Stomach smooth muscle (tissue), 2 donors: Measurements from ENCODE around the gene PAPOLA.

Experiments
- H3K27ac ChIP-seq: one replicate; pipeline ENCODE4 v1.7.0; 2013; ENCODE audit warnings: mild to moderate bottlenecking, low read length, inconsistent platforms
- H3K27me3 ChIP-seq, 2 donors: one replicate each; pipeline ENCODE4 v1.7.0; 2013; ENCODE audit warnings: low read length in 2 of 2; ENCODE audit not compliant: insufficient read depth in 2 of 2, control insufficient read depth in 1 of 2
- H3K36me3 ChIP-seq, 2 donors: one replicate each; pipeline ENCODE4 v1.7.0; 2013; ENCODE audit warnings: low read length in 2 of 2; ENCODE audit not compliant: control insufficient read depth in 2 of 2, insufficient read depth in 2 of 2
- H3K4me1 ChIP-seq: one replicate; pipeline ENCODE4 v1.7.0; 2013; ENCODE audit warnings: low read length; ENCODE audit not compliant: control insufficient read depth, insufficient read depth
- H3K4me3 ChIP-seq, 2 donors: one replicate each; pipeline ENCODE4 v1.7.0; 2013; ENCODE audit warnings: low read length in 2 of 2
- H3K9ac ChIP-seq, 2 donors: one replicate each; pipeline ENCODE4 v1.7.0; 2013; ENCODE audit warnings: low read length in 2 of 2, mild to moderate bottlenecking in 1 of 2
- H3K9me3 ChIP-seq, 2 donors: one replicate each; pipeline ENCODE4 v1.7.0; 2013; ENCODE audit warnings: low read length in 2 of 2; ENCODE audit not compliant: control insufficient read depth in 2 of 2
- donor health status: healthy.
- donor health status: Pancreatic carcinoma.

PAPOLA gene

DNA sequence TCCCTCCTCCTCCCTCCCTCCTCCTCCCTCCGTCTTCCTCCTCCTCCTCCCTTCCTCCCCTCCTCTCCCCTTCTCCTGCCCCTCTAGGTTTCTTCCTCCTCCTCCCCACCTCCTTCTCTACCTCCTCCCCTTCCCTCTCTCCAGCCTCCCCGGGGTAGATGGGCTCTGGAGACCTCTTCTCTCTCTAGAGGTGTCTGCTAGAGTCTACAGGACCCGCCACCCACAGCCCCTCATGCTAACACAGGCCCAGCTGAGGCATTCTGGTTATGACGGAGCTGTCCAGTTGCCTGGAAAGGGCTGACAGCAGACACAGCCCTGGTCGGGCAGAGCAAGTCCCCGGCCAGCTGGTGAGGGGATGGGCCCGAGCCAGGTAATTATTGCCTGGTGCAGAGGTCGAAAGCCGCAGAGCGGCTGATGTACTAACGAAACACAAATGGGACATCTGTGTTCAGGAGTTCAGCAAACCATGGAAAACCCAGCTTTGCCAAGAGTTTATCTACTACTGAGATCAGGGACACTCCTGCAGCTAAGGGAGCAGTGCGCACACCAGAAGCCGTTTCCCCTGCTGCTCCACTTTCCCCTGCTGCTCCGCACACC, 96.2 kb downstream of the PAPOLA start:
- H3K9me3 ChIP-seq: no peaks in the 10 kb centered on the region
- no peak overlapping the region for H3K4me3 ChIP-seq
- H3K27ac ChIP-seq: no peak overlapping the region
- H3K9ac ChIP-seq: no peak overlapping the region
- H3K4me1 ChIP-seq: no peaks in the 10 kb centered on the region
- H3K36me3 ChIP-seq: no peaks in the 10 kb centered on the region
- H3K27me3 ChIP-seq: peaks cover under 1 to 12% of the 10 kb centered on the region in 2 donors

DNA sequence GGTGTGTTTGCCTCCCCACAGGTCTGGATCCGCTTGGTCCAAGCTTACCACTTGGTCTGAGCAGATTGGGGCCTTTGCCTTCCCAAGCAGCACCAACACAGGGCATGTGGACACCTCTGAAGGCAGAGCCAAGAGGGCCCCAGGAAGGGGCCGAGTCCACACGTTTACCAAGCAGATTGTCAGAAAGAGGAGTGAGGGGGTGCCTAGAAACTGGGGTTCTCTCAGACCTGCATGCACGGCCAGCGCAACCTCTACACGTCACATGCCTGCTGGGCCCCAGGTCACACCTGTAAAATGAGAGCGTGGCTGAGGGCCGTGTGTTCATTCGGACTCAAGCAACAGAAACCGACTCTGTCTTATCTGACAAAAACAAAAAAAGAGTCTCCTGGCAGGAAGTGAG, 96.9 kb downstream of the PAPOLA start:
- no peaks in the 10 kb centered on the region for H3K36me3 ChIP-seq
- peaks cover 0 to 10% of the 10 kb centered on the region in 2 donors for H3K27me3 ChIP-seq
- no peak overlapping the region for H3K4me3 ChIP-seq
- H3K9ac ChIP-seq: no peak overlapping the region
- H3K27ac ChIP-seq: no peak overlapping the region
- no peaks in the 10 kb centered on the region for H3K9me3 ChIP-seq
- no peaks in the 10 kb centered on the region for H3K4me1 ChIP-seq

DNA sequence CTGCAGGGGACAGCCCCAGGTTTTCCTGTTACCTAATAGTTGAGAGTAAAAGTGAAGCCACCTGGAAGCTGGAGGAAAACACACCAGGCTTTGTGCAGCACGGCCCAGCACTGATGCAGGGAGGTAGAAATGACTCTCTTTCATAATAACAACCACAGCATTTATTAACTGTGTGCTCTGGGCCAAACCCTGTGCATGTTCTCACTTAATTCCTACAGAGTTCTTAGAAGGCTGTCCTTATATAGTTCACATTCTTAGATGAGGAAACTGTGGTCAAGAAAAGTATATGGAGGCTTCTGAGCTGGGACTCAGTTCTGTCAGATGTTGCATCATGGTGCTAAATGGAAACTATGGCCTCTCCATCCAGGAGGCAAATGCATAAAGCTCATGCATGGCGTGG, 100.0 kb downstream of the PAPOLA start:
- no peak overlapping the region for H3K27ac ChIP-seq
- H3K9ac ChIP-seq: no peak overlapping the region
- peaks cover 0 to 10% of the 10 kb centered on the region in 2 donors for H3K27me3 ChIP-seq
- no peaks in the 10 kb centered on the region for H3K9me3 ChIP-seq
- H3K36me3 ChIP-seq: no peaks in the 10 kb centered on the region
- H3K4me3 ChIP-seq: no peak overlapping the region
- no peaks in the 10 kb centered on the region for H3K4me1 ChIP-seq

DNA sequence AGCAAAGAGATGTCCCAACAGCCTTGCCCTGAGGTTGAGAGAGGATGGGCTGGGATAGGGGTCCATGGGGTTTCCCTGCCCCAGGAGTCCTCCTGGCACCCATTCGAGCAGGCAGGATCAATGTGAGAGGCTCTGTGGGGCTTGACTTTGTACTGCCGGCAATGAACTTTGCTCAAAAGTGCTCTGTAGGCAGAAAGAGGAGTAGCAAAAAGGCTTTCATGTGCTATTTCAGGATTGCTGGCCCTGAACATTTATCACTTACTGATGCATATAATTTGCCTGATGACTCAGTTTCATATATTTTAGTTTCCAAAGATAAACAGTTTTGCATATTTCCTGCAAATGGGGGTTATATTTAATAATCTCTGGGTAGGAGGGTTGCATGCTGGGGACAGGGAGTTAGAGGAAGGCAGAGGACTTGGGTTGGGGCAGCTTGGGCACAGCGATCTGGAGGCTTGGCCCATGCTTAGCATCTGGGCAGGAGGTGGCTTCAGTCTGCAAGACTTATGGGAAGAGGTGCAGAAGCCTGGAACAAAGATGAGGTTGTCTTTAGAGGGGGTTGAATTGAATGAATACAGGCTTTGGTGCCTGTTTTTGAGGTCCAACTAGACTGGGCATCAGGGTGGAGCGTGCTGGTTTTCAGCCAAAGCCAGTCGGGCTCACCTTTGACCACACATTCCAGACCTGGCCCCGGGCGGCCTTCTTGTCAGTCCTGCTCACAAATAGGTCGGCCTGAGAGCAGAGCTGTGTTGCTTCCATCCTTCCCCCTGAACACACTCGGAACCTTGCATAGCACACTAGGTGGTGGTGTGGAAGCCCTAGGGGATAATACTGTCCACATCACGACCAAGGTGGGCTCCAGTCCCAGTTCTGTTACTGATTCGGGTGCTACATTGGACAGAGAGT, 101.4 kb downstream of the PAPOLA start:
- Histone ChIP-seq H3K36me3 (no peaks in the 10 kb centered on the region), H3K4me3 (no peak overlapping the region), H3K27ac (no peak overlapping the region), H3K4me1 (no peaks in the 10 kb centered on the region), H3K9ac (no peak overlapping the region), H3K9me3 (no peaks in the 10 kb centered on the region), H3K27me3 (peaks cover 0 to 7% of the 10 kb centered on the region in 2 donors)

DNA sequence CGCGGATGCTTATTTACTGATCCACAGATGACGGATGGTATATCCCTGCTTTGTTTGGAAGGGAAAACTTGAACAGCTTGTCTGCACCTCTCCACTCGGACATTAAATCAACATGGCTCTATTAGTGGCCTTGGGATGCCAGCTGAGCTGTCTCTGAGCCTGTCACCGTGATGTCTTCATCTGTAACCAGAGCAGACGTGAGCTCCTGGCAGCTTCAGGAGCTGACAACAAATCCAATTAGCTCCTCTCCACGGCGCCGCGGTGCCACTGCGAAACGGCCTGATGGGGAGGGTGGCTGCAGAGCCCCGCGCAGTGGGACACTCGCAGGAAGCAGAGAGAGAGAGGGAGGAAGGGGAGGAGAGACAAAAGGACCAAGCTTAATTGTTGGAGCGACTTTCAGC, 112.3 kb downstream of the PAPOLA start:
- Histone ChIP-seq H3K27me3 (peaks cover 7 to 16% of the 10 kb centered on the region in 2 donors), H3K9ac (no peak overlapping the region), H3K4me1 (no peaks in the 10 kb centered on the region), H3K4me3 (no peak overlapping the region), H3K27ac (no peak overlapping the region), H3K9me3 (no peaks in the 10 kb centered on the region), H3K36me3 (no peaks in the 10 kb centered on the region)

DNA sequence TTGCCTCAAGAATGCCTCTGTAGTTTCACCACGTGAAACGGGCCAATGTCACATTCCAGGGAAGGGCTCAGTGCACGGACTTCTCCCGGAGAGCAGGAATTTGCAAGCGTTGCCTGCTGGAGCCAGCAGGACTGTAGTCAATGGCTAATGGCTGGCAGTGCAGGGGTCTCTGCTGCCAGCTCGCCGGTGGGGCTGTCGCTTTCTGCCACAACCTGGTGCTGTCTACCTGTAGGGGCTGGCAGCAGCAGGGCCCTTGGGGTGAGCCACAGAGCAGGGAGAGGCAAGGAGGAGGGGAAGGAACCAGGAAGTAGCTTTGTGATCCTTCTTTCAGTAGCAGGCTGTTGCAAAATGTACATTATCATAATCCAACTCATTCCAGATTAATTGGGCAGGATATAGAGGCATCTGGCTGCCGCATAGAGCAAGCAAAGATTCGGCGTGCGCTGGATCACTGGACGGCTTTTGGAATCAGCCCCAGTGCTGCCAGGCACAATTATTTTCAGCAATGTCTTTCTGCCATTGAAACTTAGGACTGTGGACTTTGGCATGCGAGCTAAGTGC, 114.1 kb downstream of the PAPOLA start:
- H3K4me3 ChIP-seq: no peak overlapping the region
- peaks cover 7 to 16% of the 10 kb centered on the region in 2 donors for H3K27me3 ChIP-seq
- no peak overlapping the region for H3K9ac ChIP-seq
- no peaks in the 10 kb centered on the region for H3K9me3 ChIP-seq
- no peaks in the 10 kb centered on the region for H3K36me3 ChIP-seq
- H3K27ac ChIP-seq: no peak overlapping the region
- no peaks in the 10 kb centered on the region for H3K4me1 ChIP-seq
